ENCODE results near the gene AP1M1. TPM values are rescaled to one million over a fixed set of nuclear protein-coding genes. Genes with fewer than 3 reads are reported as not detected.

AP1M1 gene
- total RNA-seq, 1 experiment from 2014 or later, result 30.3 TPM

DNA sequence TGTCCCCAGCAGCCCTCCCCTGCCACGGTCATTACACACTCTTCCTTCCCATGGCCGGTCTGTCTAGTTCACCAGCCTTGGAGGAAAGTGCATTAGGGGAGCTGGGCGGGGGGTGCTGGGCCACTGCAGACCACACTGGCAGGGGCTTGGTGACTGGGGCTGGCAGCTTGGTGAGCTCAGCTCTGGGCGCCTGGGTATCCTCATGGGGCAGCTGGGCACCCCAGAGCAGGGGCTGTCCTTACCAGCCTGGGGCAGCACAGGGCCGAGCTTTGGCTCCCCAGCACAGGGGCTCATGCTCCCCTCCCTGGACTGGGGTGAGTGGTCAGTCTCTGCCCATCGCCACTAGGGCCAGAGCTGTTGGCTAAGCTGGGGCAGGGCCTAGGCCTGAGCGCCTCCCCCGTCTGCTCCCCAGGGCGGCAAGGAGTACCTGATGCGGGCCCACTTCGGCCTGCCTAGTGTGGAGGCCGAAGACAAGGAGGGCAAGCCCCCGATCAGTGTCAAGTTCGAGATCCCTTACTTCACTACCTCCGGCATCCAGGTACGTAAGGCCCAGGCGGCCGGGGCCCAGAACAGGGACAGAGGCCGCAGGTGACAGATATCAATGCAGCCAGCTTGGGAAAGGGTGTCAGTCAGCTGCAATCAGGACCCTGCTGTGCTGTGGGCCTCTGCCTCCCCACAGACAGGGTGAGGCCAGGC, 35.5 kb downstream of the AP1M1 start:
- Histone ChIP-seq H2BK15ac (ENCODE audit: low read depth, low read length) (no peak overlapping the region), H3K79me1 (ENCODE audit: insufficient read depth, low read depth, low read length, poor library complexity, severe bottlenecking) (no peaks in the 10 kb centered on the region), H3K27ac (ENCODE audit: insufficient read length, low read depth, low read length) (no peak overlapping the region), H3K9ac (ENCODE audit: extremely low read depth, insufficient read length, low read length) (no peak overlapping the region), H3K79me2 (ENCODE audit: insufficient read depth, low read length) (no peaks in the 10 kb centered on the region), H3K4ac (ENCODE audit: low read depth, low read length) (no peak overlapping the region), H3K23me2 (ENCODE audit: insufficient read length, low read depth, low read length, poor library complexity, severe bottlenecking) (no peaks in the 10 kb centered on the region), H3K56ac (ENCODE audit: insufficient read length, low read depth, low read length) (no peak overlapping the region), H4K91ac (ENCODE audit: insufficient read length, low read depth, low read length) (no peak overlapping the region), H3K23ac (ENCODE audit: insufficient read length, low read depth, low read length) (no peak overlapping the region), H2BK12ac (ENCODE audit: insufficient read length, low read depth, low read length) (no peak overlapping the region), H2BK5ac (ENCODE audit: insufficient read length, low read length) (no peak overlapping the region), H3K18ac (ENCODE audit: insufficient read length, low read depth, low read length) (no peak overlapping the region), H3K9me3 (ENCODE audit: control insufficient read depth, low read depth, low read length) (no peaks in the 10 kb centered on the region), H2AK5ac (ENCODE audit: insufficient read length, low read length) (no peak overlapping the region), H3K14ac (ENCODE audit: insufficient read depth, low read length) (no peak overlapping the region), H4K20me1 (ENCODE audit: control insufficient read depth, insufficient read depth, insufficient read length) (no peaks in the 10 kb centered on the region), H2AFZ (ENCODE audit: low read length) (no peak overlapping the region), H4K5ac (ENCODE audit: insufficient read length, low read depth, low read length) (no peak overlapping the region), H2BK20ac (ENCODE audit: low read depth, low read length, poor library complexity, severe bottlenecking) (no peak overlapping the region), H2BK120ac (ENCODE audit: low read depth, low read length, poor library complexity, severe bottlenecking) (no peak overlapping the region), H4K8ac (replicated peaks; ENCODE audit: insufficient read length, low read depth, low read length) (no peak overlapping the region), H3K4me2 (ENCODE audit: insufficient read depth, insufficient read length, low read length) (no peak overlapping the region), H3K4me1 (ENCODE audit: insufficient read depth, low read length) (no peaks in the 10 kb centered on the region), H3K27me3 (ENCODE audit: insufficient read depth, low read length) (no peaks in the 10 kb centered on the region), H3T11ph (ENCODE audit: low read length) (no peak overlapping the region)
- TF ChIP-seq, protein P1, sequence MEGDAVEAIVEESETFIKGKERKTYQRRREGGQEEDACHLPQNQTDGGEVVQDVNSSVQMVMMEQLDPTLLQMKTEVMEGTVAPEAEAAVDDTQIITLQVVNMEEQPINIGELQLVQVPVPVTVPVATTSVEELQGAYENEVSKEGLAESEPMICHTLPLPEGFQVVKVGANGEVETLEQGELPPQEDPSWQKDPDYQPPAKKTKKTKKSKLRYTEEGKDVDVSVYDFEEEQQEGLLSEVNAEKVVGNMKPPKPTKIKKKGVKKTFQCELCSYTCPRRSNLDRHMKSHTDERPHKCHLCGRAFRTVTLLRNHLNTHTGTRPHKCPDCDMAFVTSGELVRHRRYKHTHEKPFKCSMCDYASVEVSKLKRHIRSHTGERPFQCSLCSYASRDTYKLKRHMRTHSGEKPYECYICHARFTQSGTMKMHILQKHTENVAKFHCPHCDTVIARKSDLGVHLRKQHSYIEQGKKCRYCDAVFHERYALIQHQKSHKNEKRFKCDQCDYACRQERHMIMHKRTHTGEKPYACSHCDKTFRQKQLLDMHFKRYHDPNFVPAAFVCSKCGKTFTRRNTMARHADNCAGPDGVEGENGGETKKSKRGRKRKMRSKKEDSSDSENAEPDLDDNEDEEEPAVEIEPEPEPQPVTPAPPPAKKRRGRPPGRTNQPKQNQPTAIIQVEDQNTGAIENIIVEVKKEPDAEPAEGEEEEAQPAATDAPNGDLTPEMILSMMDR (conservative IDR thresholded peaks at IDR 0.05), result no peak
- Mint-ChIP-seq H3K9me3 (no peaks in the 10 kb centered on the region; a peak in 1 of 5 replicates), H3K4me3 (no peak overlapping the region), H3K36me3 (ENCODE audit: insufficient read depth in 1 of 3, low read depth in 3 of 3) (peaks cover 3 to 28% (median 18%) of the 10 kb centered on the region in 3 experiments; a peak in 6 of 7 replicates), H3K4me1 (no peaks in the 10 kb centered on the region), H3K27me3 (ENCODE audit: low read depth) (peaks cover 2% of the 10 kb centered on the region; the same call in 1 of the 2 replicates), H3K27ac (peak overlapping the region in 1 of 3 experiments; percentile 96; a peak in 2 of 7 replicates)
- no peak for DNase-seq
- WGBS (ENCODE audit: extremely low coverage, insufficient read length, low lambda C conversion rate), result no CpG with 5 or more reads among the region's 19 CpGs

Data from H9 (cell line).